MCF 10A (cell line): ENCODE data around the gene AMFR. TPM values are rescaled to one million over a fixed set of nuclear protein-coding genes. Genes with fewer than 3 reads are reported as not detected.

Source experiments
- BruUV-seq: library from RNA; stranded (reverse); fragments of 400-500 nt; replicated peaks from 2 replicates; lab custom pipeline; 2021; lab: Mats Ljungman, UMichigan
- CTCF ChIA-PET: fragments of 300-600 bp; sonication (Branson Sonifier 250); formaldehyde crosslinking; extraction: SDS; loops from one replicate; lab custom pipeline; 2021; ENCODE audit warnings: antibody characterized with exemption, inconsistent platforms; lab: Yijun Ruan, JAX
- POLR2A ChIA-PET: fragments of 300-600, 350-650 bp; sonication (Branson Sonifier 250); formaldehyde crosslinking; extraction: SDS; loops from one replicate; lab custom pipeline; 2020; ENCODE audit warnings: antibody characterized with exemption, inconsistent platforms; lab: Yijun Ruan, JAX
- DNase-seq: peaks from one replicate; pipeline ENCODE4 v3.0.0-alpha.2; 2018; ENCODE audit not compliant: unreplicated experiment
- H3K27ac Mint-ChIP-seq: one replicate; pipeline ENCODE4 v1.8.0; 2022; ENCODE audit warnings: mild to moderate bottlenecking, low read depth, mixed read lengths; ENCODE audit not compliant: unreplicated experiment
- H3K27me3 Mint-ChIP-seq: one replicate; pipeline ENCODE4 v1.8.0; 2022; ENCODE audit warnings: mixed read lengths; ENCODE audit not compliant: insufficient read depth, unreplicated experiment
- H3K36me3 Mint-ChIP-seq: one replicate; pipeline ENCODE4 v1.8.0; 2022; ENCODE audit warnings: mild to moderate bottlenecking, moderate library complexity, mixed read lengths; ENCODE audit not compliant: insufficient read depth, unreplicated experiment
- H3K4me1 Mint-ChIP-seq: one replicate; pipeline ENCODE4 v1.8.0; 2022; ENCODE audit warnings: mixed read lengths; ENCODE audit not compliant: insufficient read depth, unreplicated experiment
- H3K4me3 Mint-ChIP-seq: one replicate; pipeline ENCODE4 v1.8.0; 2022; ENCODE audit warnings: mild to moderate bottlenecking, moderate library complexity, mixed read lengths; ENCODE audit not compliant: unreplicated experiment
- H3K9me3 Mint-ChIP-seq: one replicate; pipeline ENCODE4 v1.8.0; 2022; ENCODE audit warnings: mixed read lengths; ENCODE audit not compliant: unreplicated experiment
- CTCF ChIP-seq: fragments of 200-600 bp; IDR thresholded peaks from one replicate; pipeline ENCODE4 v1.8.0; 2022; ENCODE audit warnings: antibody characterized with exemption, mild to moderate bottlenecking; ENCODE audit not compliant: unreplicated experiment
- intact Hi-C: fragments of 100-400 bp; cut with micrococcal nuclease; formaldehyde crosslinking; loops from 2 replicates; pipeline ENCODE4 v1.14.1; 2022
- total RNA-seq: library from RNA; stranded (reverse); gene quantifications from 2 replicates; pipeline ENCODE4 v1.2.3, GENCODE V29; 2022

AMFR gene
- total RNA-seq, 1 experiment from 2014 or later: 97.2 TPM

GRCh38 chr16:56319376-56319775 lies 106.0 kb downstream of the AMFR start:
- BruUV-seq: no TSS peak
- ChIA-PET POLR2A (interaction anchor here (0.6 to 1.6 kb wide), 2 partner anchors 368 to 376 kb away, joined by 3 to 5 read pairs; no protein-coding TSS in a partner anchor), CTCF (interaction anchor here (0.5 to 10.8 kb wide), 25 partner anchors 10 to 855 kb away, joined by 3 to 205 read pairs (median 5); no protein-coding TSS in a partner anchor)
- Mint-ChIP-seq H3K27ac (no peak overlapping the region), H3K9me3 (no peaks in the 10 kb centered on the region), H3K4me1 (peaks cover 6% of the 10 kb centered on the region), H3K36me3 (no peaks in the 10 kb centered on the region), H3K4me3 (no peak overlapping the region), H3K27me3 (peaks cover 30% of the 10 kb centered on the region)
- intact Hi-C loops: loop anchor here (2.0 to 10.0 kb wide), 4 partner anchors 127 to 855 kb away; partner anchors contain the start of gene GNAO1
- TF ChIP-seq CTCF: no peak
- DNase-seq: no peak

GRCh38 chr16:56318827-56319140 lies 106.6 kb downstream of the AMFR start:
- H3K27me3 Mint-ChIP-seq: peaks cover 30% of the 10 kb centered on the region
- TF ChIP-seq CTCF: no peak
- CTCF ChIA-PET: interaction anchor here (0.5 to 10.8 kb wide), 51 partner anchors 10 to 854 kb away, joined by 3 to 205 read pairs (median 4); no protein-coding TSS in a partner anchor

GRCh38 chr16:56317998-56318826 lies 107.1 kb downstream of the AMFR start:
- H3K27me3 Mint-ChIP-seq: peaks cover 30% of the 10 kb centered on the region
- CTCF ChIA-PET: interaction anchor here (0.5 to 10.8 kb wide), 60 partner anchors 9 to 854 kb away, joined by 3 to 205 read pairs (median 4); partner anchors contain the start of gene GNAO1
- H3K27ac Mint-ChIP-seq: no peak overlapping the region
- H3K4me1 Mint-ChIP-seq: no peaks in the 10 kb centered on the region
- no peaks in the 10 kb centered on the region for H3K9me3 Mint-ChIP-seq
- peak; percentile 96 for TF ChIP-seq CTCF
- H3K4me3 Mint-ChIP-seq: no peak overlapping the region
- intact Hi-C loops: loop anchor here (1.0 to 10.0 kb wide), 6 partner anchors 126 to 853 kb away; partner anchors contain the start of gene GNAO1
- POLR2A ChIA-PET: interaction anchor here (0.6 to 1.6 kb wide), 3 partner anchors 277 to 375 kb away, joined by 3 to 5 read pairs (median 4); no protein-coding TSS in a partner anchor
- no TSS peak for BruUV-seq
- peak; percentile 79 for DNase-seq
- H3K36me3 Mint-ChIP-seq: no peaks in the 10 kb centered on the region

More at GRCh38 chr16:56318827-56319140, 106.6 kb downstream of the AMFR start:
- intact Hi-C loops: loop anchor here (1.0 to 10.0 kb wide), 6 partner anchors 126 to 854 kb away; partner anchors contain the start of gene GNAO1
- H3K27ac Mint-ChIP-seq: no peak overlapping the region
- H3K9me3 Mint-ChIP-seq: no peaks in the 10 kb centered on the region
- DNase-seq: no peak
- BruUV-seq: no TSS peak
- H3K36me3 Mint-ChIP-seq: no peaks in the 10 kb centered on the region
- peaks cover 5% of the 10 kb centered on the region for H3K4me1 Mint-ChIP-seq
- POLR2A ChIA-PET: interaction anchor here (0.6 to 1.6 kb wide), 3 partner anchors 278 to 375 kb away, joined by 3 to 5 read pairs (median 4); no protein-coding TSS in a partner anchor
- no peak overlapping the region for H3K4me3 Mint-ChIP-seq

- ChIA-PET POLR2A (no interaction called here), CTCF (interaction anchor here (0.7 to 4.6 kb wide), 3 partner anchors 108 to 370 kb away, joined by 3 to 50 read pairs (median 3); no protein-coding TSS in a partner anchor)
- no peaks in the 10 kb centered on the region for H3K9me3 Mint-ChIP-seq
- no peaks in the 10 kb centered on the region for H3K36me3 Mint-ChIP-seq
- no TSS peak for BruUV-seq
- no peak overlapping the region for H3K4me3 Mint-ChIP-seq
- H3K27ac Mint-ChIP-seq: no peak overlapping the region
- no peaks in the 10 kb centered on the region for H3K4me1 Mint-ChIP-seq
- peaks cover 30% of the 10 kb centered on the region for H3K27me3 Mint-ChIP-seq
- DNase-seq: no peak
- TF ChIP-seq CTCF: no peak
- intact Hi-C loops: loop anchor here (5.0 to 10.0 kb wide), 3 partner anchors 124 to 852 kb away; partner anchors contain the start of gene GNAO1
Observed at GRCh38 chr16:56316545-56316944, 108.8 kb downstream of the AMFR start.
